HEK293T (cell line): ENCODE measurements around the gene NFKBIE.
"Not testable (repeated sequence)": the region's sequence is repeated elsewhere in the genome, so short reads cannot be mapped to it uniquely, and the experiment has no call there.

Experiments
- CTCF ChIA-PET: fragments of 350-600 bp; formaldehyde crosslinking; extraction: SDS; loops from one replicate; lab custom pipeline; 2021; ENCODE audit warnings: antibody characterized with exemption, inconsistent platforms; lab: Yijun Ruan, JAX
- POLR2A ChIA-PET: fragments of 350-600 bp; formaldehyde crosslinking; extraction: SDS; loops from one replicate; lab custom pipeline; 2020; ENCODE audit warnings: antibody characterized with exemption, inconsistent platforms; lab: Yijun Ruan, JAX
- DNase-seq: peaks from one replicate; pipeline ENCODE4 v3.0.0; 2012; ENCODE audit warnings: mixed read lengths; ENCODE audit errors: extremely low spot score
- ARNT ChIP-seq: fragments of 450-650 bp; IDR thresholded peaks from 2 replicates; pipeline ENCODE4 v1.6.1; 2017; ENCODE audit warnings: mild to moderate bottlenecking
- BHLHE40 ChIP-seq: fragments of 450-650 bp; IDR thresholded peaks from 2 replicates; pipeline ENCODE4 v1.6.1; 2016; ENCODE audit warnings: mild to moderate bottlenecking, moderate library complexity, borderline replicate concordance
- CTBP1 ChIP-seq: fragments of 450-650 bp; IDR thresholded peaks from 2 replicates; pipeline ENCODE4 v1.6.1; 2016; ENCODE audit warnings: borderline replicate concordance
- ELF4 ChIP-seq: fragments of 450-650 bp; IDR thresholded peaks from 2 replicates; pipeline ENCODE4 v1.6.1; 2017; ENCODE audit warnings: antibody characterized with exemption
- FOXA1 ChIP-seq: fragments of 450-650 bp; IDR thresholded peaks from 2 replicates; pipeline ENCODE4 v1.6.1; 2016; ENCODE audit warnings: mild to moderate bottlenecking
- FOXK2 ChIP-seq: fragments of 450-650 bp; IDR thresholded peaks from 2 replicates; pipeline ENCODE4 v1.6.1; 2016; ENCODE audit warnings: mild to moderate bottlenecking
- FOXM1 ChIP-seq: fragments of 450-650 bp; IDR thresholded peaks from 2 replicates; pipeline ENCODE4 v1.6.1; 2017; ENCODE audit warnings: mild to moderate bottlenecking, borderline replicate concordance
- HDGF ChIP-seq: fragments of 450-650 bp; IDR thresholded peaks from 2 replicates; pipeline ENCODE4 v1.6.1; 2017; ENCODE audit warnings: antibody characterized with exemption, borderline replicate concordance
- L3MBTL2 ChIP-seq: fragments of 450-650 bp; conservative IDR thresholded peaks from 2 replicates; pipeline ENCODE4 v1.6.1; 2016; ENCODE audit warnings: mild to moderate bottlenecking
- LEF1 ChIP-seq: fragments of 450-650 bp; IDR thresholded peaks from 2 replicates; pipeline ENCODE4 v1.6.1; 2017; ENCODE audit warnings: mild to moderate bottlenecking, borderline replicate concordance
- NFRKB ChIP-seq: fragments of 450-650 bp; IDR thresholded peaks from 2 replicates; pipeline ENCODE4 v1.6.1; 2016; ENCODE audit warnings: mild to moderate bottlenecking, moderate library complexity
- SP1 ChIP-seq: fragments of 450-650 bp; IDR thresholded peaks from 2 replicates; pipeline ENCODE4 v1.6.1; 2017
- SUZ12 ChIP-seq: fragments of 450-650 bp; IDR thresholded peaks from 2 replicates; pipeline ENCODE4 v1.6.1; 2016; ENCODE audit warnings: mild to moderate bottlenecking
- TARDBP ChIP-seq: fragments of 450-650 bp; IDR thresholded peaks from 2 replicates; pipeline ENCODE4 v1.6.1; 2016
- ZNF384 ChIP-seq: fragments of 450-650 bp; IDR thresholded peaks from 2 replicates; pipeline ENCODE4 v1.6.1; 2016
- TF ChIP-seq, protein P1 (sequence below): fragments of 450-650 bp; IDR thresholded peaks from 2 replicates; pipeline ENCODE4 v1.6.1; 2016

The NFKBIE gene, protein sequence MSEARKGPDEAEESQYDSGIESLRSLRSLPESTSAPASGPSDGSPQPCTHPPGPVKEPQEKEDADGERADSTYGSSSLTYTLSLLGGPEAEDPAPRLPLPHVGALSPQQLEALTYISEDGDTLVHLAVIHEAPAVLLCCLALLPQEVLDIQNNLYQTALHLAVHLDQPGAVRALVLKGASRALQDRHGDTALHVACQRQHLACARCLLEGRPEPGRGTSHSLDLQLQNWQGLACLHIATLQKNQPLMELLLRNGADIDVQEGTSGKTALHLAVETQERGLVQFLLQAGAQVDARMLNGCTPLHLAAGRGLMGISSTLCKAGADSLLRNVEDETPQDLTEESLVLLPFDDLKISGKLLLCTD

DNA sequence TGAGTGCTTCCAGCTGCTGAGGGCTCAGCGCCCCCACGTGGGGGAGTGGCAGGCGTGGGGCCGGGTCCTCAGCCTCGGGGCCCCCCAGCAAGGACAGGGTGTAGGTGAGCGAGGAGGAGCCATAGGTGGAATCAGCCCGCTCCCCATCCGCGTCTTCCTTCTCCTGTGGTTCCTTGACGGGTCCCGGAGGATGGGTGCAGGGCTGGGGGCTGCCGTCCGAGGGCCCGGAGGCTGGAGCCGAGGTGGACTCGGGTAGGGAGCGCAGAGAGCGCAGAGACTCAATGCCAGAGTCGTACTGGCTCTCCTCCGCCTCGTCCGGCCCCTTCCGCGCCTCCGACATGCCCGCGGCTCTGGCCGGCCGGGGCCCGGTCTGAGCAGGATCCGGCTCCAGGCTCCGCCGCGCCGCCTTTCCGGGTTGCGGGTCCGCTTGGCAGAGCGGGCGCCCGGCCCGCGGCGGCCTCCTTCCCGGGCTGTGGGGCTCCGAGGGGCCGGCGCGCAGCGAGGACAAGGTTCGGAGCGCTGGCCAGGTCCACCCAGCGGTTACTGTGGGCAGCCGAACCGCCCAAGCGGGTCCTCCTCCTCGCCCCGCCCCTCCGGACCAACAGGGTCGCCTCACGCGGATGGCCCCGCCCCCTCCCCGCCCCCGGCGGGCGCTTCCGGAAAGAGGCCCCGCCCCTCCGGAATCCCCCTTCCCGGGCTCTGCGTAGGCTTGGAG is at the start of gene NFKBIE:
Gene NFKBIE, minus strand, starts transcription at position 545 of the 715 bp plus-strand sequence. Its CDS starts 205 bp downstream, at position 340.
- ChIA-PET POLR2A (interaction anchor here (1.2 to 3.0 kb wide), 3 partner anchors 18 to 122 kb away, joined by 3 to 22 read pairs (median 3); partner anchors contain the start of genes CDC5L and HSP90AB1), CTCF (no interaction called here)
- TF ChIP-seq L3MBTL2 (peak; percentile 27; the same call in 1 of the 2 replicates), FOXA1 (no peak)
- DNase-seq: peak; percentile 93

DNA sequence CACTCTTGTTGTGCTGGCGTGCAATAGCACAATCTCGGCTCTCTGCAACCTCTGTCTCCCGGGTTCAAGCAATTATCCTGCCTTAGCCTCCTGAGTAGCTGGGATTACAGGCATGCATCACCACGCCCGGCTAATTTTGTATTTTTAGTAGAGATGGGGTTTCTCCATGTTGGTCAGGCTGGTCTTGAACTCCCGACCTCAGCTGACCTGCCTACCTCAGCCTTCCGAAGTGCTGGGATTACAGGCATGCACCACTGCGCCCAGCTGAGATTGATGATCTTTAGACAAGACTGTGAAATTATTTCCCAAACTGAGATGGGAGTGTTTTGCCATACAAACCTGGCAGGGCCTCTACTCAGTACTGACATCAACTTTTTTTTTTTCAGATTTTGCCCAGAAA is 49.3 kb upstream of the NFKBIE start:
- CTCF ChIA-PET: interaction anchor here (0.6 to 1.9 kb wide), 3 partner anchors 9 to 241 kb away, joined by 3 to 8 read pairs (median 3); no protein-coding TSS in a partner anchor
- POLR2A ChIA-PET: interaction anchor here (0.7 kb wide), 1 partner anchor 24 kb away, joined by 3 read pairs; no protein-coding TSS in a partner anchor
- DNase-seq: not testable (repeated sequence)

DNA sequence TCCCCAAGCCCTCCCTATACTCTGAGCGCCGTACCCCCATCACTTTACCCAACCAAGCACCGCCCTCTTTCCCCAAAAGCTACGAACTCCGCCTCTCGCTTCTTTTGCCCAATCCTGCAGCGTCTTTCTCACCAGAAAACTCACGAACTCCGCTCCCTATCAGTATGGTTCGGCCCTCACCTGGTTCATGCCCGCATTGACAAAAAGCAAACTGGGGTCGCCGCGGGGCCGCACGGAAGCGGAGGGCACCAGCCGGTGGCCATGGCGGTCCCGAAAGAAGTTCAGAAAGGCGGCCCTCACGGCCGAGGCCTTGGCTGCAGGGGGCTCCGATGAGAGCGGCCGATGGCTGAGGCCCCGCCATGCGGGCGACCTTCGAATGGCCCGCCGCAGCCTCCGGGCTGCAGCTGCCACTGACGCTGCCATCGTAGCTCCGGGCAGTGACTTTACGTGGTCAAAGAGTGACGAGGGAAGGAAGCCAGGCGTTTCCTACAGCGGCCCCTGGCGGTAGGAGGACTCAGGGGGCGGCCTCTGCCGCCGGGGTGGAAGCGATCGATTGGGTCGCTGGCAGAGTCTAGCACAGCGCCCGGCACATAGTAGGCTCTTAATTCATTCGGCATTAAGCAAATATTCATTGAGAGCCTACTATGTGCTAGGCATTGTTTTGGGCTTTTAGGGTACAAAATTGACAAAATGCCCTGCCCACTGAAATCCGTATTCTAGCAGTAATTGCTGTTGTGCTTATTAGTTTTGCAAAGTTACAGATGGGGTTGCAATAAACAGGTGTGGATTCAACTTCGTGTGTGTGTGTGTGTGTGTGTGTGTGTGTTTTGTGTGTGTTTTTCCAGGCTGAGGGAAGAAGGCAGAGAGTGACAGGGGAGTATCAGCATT is 47.8 kb upstream of the NFKBIE start, which contains the start of gene AARS2:
Gene AARS2, minus strand, starts transcription at position 447 of the 888 bp plus-strand sequence. Its CDS starts 24 bp downstream, at position 423.
- peak; percentile 92 for DNase-seq
- ChIA-PET POLR2A (interaction anchor here (0.6 to 2.2 kb wide), 13 partner anchors 8 to 66 kb away, joined by 3 to 14 read pairs (median 4); no protein-coding TSS in a partner anchor), CTCF (interaction anchor here (0.5 to 2.9 kb wide), 13 partner anchors 8 to 144 kb away, joined by 3 to 15 read pairs (median 3); no protein-coding TSS in a partner anchor)
- TF ChIP-seq LEF1: no peak
- TF ChIP-seq, protein P1, sequence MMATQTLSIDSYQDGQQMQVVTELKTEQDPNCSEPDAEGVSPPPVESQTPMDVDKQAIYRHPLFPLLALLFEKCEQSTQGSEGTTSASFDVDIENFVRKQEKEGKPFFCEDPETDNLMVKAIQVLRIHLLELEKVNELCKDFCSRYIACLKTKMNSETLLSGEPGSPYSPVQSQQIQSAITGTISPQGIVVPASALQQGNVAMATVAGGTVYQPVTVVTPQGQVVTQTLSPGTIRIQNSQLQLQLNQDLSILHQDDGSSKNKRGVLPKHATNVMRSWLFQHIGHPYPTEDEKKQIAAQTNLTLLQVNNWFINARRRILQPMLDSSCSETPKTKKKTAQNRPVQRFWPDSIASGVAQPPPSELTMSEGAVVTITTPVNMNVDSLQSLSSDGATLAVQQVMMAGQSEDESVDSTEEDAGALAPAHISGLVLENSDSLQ: no peak
- TF ChIP-seq ARNT: no peak
- TF ChIP-seq SP1: no peak
- TF ChIP-seq HDGF: no peak
- no peak for TF ChIP-seq FOXK2
- TF ChIP-seq BHLHE40: no peak
- TF ChIP-seq SUZ12: no peak
- peak; percentile 77; the same call in 1 of the 2 replicates for TF ChIP-seq FOXM1
- TF ChIP-seq ELF4: peak; percentile 76
- no peak for TF ChIP-seq CTBP1
- no peak for TF ChIP-seq ZNF384
- peak; percentile 46 for TF ChIP-seq L3MBTL2
- no peak for TF ChIP-seq FOXA1
- TF ChIP-seq NFRKB: peak; percentile 63; the same call in 1 of the 2 replicates
- no peak for TF ChIP-seq TARDBP

DNA sequence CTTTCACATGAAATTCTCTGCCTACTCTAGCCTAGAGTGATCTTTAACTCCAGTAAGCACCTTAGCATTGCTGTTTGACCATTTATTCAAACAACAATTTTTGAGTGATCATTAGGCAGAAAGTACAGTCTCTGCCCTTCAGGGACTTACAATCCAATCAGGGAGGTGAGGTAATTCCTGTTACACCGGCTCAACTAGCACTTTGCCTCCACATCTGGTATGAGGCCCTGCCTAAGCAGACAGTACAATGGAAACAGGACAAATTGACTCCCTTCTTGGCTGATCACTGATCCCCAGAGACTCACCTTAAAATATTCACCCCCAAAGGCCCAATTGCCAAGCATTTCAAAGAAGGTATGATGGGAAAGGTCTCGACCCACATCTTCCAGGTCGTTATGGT is 46.4 kb upstream of the NFKBIE start:
- no peak for DNase-seq
- CTCF ChIA-PET: interaction anchor here (1.4 to 2.9 kb wide), 2 partner anchors 20 to 26 kb away, joined by 5 to 15 read pairs; no protein-coding TSS in a partner anchor
- POLR2A ChIA-PET: interaction anchor here (1.8 to 2.2 kb wide), 2 partner anchors 8 to 43 kb away, joined by 12 to 14 read pairs; no protein-coding TSS in a partner anchor
- TF ChIP-seq BHLHE40 (no peak), L3MBTL2 (no peak), FOXK2 (no peak), SP1 (no peak), HDGF (no peak), LEF1 (no peak), ZNF384 (no peak), FOXA1 (no peak), TARDBP (no peak), NFRKB (no peak), SUZ12 (no peak), CTBP1 (no peak), ARNT (no peak)
- TF ChIP-seq, protein P1: no peak

DNA sequence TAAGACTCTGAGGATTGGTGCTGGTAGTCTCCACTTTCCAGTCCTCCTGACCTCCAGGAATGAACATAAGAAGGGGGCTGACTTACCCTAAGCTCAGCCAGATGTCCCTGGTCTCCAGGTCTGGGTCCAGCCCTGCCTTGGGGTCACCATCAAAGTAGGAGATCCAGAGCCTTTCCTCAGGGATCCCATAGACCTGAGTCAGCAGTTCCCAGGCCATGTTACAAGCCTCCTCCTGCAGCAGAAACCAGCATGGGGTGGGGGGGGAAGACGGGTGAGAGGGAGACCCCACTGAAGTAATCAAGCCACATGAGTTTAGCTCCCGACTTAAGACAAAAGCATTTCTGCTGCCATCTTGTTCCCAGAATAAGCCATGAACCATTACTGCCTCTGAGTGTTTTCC is 46.0 kb upstream of the NFKBIE start:
- CTCF ChIA-PET: interaction anchor here (0.7 to 2.9 kb wide), 2 partner anchors 27 to 1942 kb away, joined by 3 to 15 read pairs; no protein-coding TSS in a partner anchor
- POLR2A ChIA-PET: no interaction called here
- no peak for DNase-seq
- TF ChIP-seq, protein P1: no peak
- TF ChIP-seq TARDBP (no peak), FOXM1 (no peak), NFRKB (no peak), CTBP1 (no peak), L3MBTL2 (no peak), BHLHE40 (no peak), FOXA1 (no peak)
